Measurements from ENCODE around the gene DUS4L.

DUS4L gene

DNA sequence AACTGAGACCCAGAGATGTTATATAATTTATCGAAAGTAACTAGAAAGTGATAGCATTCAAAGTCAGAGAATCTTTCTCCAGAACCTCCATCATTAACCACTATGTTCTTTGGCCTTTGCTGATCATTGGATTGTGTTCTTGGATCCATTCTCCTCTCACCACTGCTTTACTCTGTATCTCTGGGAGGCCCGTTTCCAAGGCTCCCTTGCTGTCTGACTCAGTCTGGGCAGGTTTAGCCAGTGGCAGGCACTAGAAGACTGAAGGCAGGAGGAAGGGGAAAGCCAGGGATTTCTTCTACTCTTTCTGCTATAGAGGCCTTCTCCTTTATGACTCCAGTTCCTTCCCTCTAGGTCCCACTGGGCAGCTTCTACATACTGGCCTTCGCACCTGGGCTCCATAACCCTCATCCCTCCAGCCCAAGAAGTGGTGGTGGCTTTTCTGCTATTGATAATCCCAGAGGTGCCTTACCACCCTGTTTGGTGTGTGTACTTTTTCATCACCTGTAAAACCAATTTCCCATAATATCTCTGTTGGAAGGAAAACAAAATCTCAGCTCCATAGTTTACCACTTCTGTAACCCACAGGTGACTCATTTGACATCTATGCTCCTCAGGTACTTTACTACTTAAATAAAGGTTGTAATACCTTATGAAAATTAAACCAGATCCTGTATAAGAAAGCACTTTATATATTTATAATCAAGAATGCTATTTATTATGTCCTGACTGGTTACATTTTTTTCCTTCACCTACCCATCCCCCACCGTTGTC is 52.3 kb downstream of the DUS4L start:
- H3K27ac ChIP-seq (ENCODE audit: low read length): no peak overlapping the region
- H3K4me3 ChIP-seq (ENCODE audit: low read length): no peak overlapping the region
- no peak overlapping the region for H3K4me2 ChIP-seq (ENCODE audit: low read depth, low read length)
- no peak overlapping the region for H2AFZ ChIP-seq (ENCODE audit: low read length)
- no peaks in the 10 kb centered on the region for H3F3A ChIP-seq (ENCODE audit: insufficient read depth, low read length)
- H3K9ac ChIP-seq (ENCODE audit: low read length): no peak overlapping the region
- H3K9me2 ChIP-seq (replicated peaks; ENCODE audit: insufficient read depth, low read length): no peaks in the 10 kb centered on the region
- no peaks in the 10 kb centered on the region for H3K36me3 ChIP-seq (replicated peaks; ENCODE audit: insufficient read depth, low read length)
- H3K4me1 ChIP-seq (ENCODE audit: low read length): no peaks in the 10 kb centered on the region
- H3K9me3 ChIP-seq (replicated peaks; ENCODE audit: insufficient read depth, low read length): no peaks in the 10 kb centered on the region
- no peak for TF ChIP-seq EZH2phosphoT487 (IDR thresholded peaks at IDR 0.05; ENCODE audit: low read length)
- TF ChIP-seq, protein P1, sequence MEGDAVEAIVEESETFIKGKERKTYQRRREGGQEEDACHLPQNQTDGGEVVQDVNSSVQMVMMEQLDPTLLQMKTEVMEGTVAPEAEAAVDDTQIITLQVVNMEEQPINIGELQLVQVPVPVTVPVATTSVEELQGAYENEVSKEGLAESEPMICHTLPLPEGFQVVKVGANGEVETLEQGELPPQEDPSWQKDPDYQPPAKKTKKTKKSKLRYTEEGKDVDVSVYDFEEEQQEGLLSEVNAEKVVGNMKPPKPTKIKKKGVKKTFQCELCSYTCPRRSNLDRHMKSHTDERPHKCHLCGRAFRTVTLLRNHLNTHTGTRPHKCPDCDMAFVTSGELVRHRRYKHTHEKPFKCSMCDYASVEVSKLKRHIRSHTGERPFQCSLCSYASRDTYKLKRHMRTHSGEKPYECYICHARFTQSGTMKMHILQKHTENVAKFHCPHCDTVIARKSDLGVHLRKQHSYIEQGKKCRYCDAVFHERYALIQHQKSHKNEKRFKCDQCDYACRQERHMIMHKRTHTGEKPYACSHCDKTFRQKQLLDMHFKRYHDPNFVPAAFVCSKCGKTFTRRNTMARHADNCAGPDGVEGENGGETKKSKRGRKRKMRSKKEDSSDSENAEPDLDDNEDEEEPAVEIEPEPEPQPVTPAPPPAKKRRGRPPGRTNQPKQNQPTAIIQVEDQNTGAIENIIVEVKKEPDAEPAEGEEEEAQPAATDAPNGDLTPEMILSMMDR (IDR thresholded peaks at IDR 0.05; ENCODE audit: low read length): no peak
- TF ChIP-seq EZH2 (optimal IDR thresholded peaks at IDR 0.05; ENCODE audit: low read depth, low read length): no peak
- no peaks in the 10 kb centered on the region for H3K79me2 ChIP-seq (ENCODE audit: low read length)
- DNase-seq: no peak
- no peaks in the 10 kb centered on the region for H3K27me3 ChIP-seq (replicated peaks; ENCODE audit: insufficient read depth, low read length)
- no peaks in the 10 kb centered on the region for H4K20me1 ChIP-seq (ENCODE audit: insufficient read depth, low read length)

- Histone ChIP-seq H3K9ac (ENCODE audit: low read length) (no peak overlapping the region), H3K9me3 (replicated peaks; ENCODE audit: insufficient read depth, low read length) (no peaks in the 10 kb centered on the region), H3K27ac (ENCODE audit: low read length) (no peak overlapping the region), H3K27me3 (replicated peaks; ENCODE audit: insufficient read depth, low read length) (no peaks in the 10 kb centered on the region), H3K4me1 (ENCODE audit: low read length) (no peaks in the 10 kb centered on the region), H4K20me1 (ENCODE audit: insufficient read depth, low read length) (no peaks in the 10 kb centered on the region), H3K4me3 (ENCODE audit: low read length) (no peak overlapping the region), H2AFZ (ENCODE audit: low read length) (no peak overlapping the region), H3K4me2 (ENCODE audit: low read depth, low read length) (no peak overlapping the region), H3K9me2 (replicated peaks; ENCODE audit: insufficient read depth, low read length) (no peaks in the 10 kb centered on the region), H3K79me2 (ENCODE audit: low read length) (no peaks in the 10 kb centered on the region), H3F3A (ENCODE audit: insufficient read depth, low read length) (no peaks in the 10 kb centered on the region), H3K36me3 (replicated peaks; ENCODE audit: insufficient read depth, low read length) (no peaks in the 10 kb centered on the region)
- no peak for DNase-seq
- TF ChIP-seq, protein P1 (IDR thresholded peaks at IDR 0.05; ENCODE audit: low read length): no peak
- TF ChIP-seq EZH2phosphoT487 (IDR thresholded peaks at IDR 0.05; ENCODE audit: low read length): no peak
- TF ChIP-seq EZH2 (optimal IDR thresholded peaks at IDR 0.05; ENCODE audit: low read depth, low read length): no peak
Observed at GRCh38 chr7:107622429-107622828, 58.7 kb downstream of the DUS4L start.

- Histone ChIP-seq H3K9me2 (replicated peaks; ENCODE audit: insufficient read depth, low read length) (no peaks in the 10 kb centered on the region), H3K27me3 (replicated peaks; ENCODE audit: insufficient read depth, low read length) (no peaks in the 10 kb centered on the region), H3F3A (ENCODE audit: insufficient read depth, low read length) (no peaks in the 10 kb centered on the region), H3K36me3 (replicated peaks; ENCODE audit: insufficient read depth, low read length) (no peaks in the 10 kb centered on the region), H3K4me1 (ENCODE audit: low read length) (no peaks in the 10 kb centered on the region), H3K9me3 (replicated peaks; ENCODE audit: insufficient read depth, low read length) (no peaks in the 10 kb centered on the region), H3K79me2 (ENCODE audit: low read length) (no peaks in the 10 kb centered on the region), H3K4me3 (ENCODE audit: low read length) (no peak overlapping the region), H2AFZ (ENCODE audit: low read length) (no peak overlapping the region), H4K20me1 (ENCODE audit: insufficient read depth, low read length) (no peaks in the 10 kb centered on the region), H3K27ac (ENCODE audit: low read length) (no peak overlapping the region), H3K9ac (ENCODE audit: low read length) (no peak overlapping the region), H3K4me2 (ENCODE audit: low read depth, low read length) (no peak overlapping the region)
- no peak for DNase-seq
- no peak for TF ChIP-seq EZH2phosphoT487 (IDR thresholded peaks at IDR 0.05; ENCODE audit: low read length)
- TF ChIP-seq, protein P1 (IDR thresholded peaks at IDR 0.05; ENCODE audit: low read length): no peak
- no peak for TF ChIP-seq EZH2 (optimal IDR thresholded peaks at IDR 0.05; ENCODE audit: low read depth, low read length)
Observed at GRCh38 chr7:107622894-107623293, 59.1 kb downstream of the DUS4L start.

Measured in MM.1S (cell line).